GM21515 (cell line): ENCODE measurements around the gene ZNF334.

ENCODE experiments used
- ATAC-seq: cut with Tn5 transposase; IDR thresholded peaks from one replicate; pipeline ENCODE4 v1.9.1; 2021; ENCODE audit not compliant: unreplicated experiment

Gene ZNF334

DNA sequence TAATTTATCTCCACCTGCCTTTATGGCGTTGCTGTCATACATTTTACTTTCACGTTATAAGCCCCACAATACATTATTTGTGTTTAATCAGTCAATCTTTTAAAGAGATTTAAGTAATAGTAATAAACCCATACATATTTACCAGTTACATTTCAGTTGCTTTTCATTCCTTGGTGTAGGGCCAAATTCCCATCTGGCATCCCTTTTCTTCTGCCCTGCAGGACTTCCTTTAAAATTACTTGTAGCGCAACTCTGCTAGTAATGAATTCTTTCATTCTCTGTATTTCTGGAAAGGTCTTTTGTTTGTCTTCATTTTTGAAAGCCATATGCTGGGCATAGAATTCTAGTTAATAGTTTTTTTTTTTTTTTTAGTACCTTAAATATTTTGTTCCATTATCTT, 24.9 kb downstream of the ZNF334 start:
- no peak for ATAC-seq

- ATAC-seq = no peak
Measured at GRCh38 chr20:46487628-46488027, 25.7 kb downstream of the ZNF334 start.

DNA sequence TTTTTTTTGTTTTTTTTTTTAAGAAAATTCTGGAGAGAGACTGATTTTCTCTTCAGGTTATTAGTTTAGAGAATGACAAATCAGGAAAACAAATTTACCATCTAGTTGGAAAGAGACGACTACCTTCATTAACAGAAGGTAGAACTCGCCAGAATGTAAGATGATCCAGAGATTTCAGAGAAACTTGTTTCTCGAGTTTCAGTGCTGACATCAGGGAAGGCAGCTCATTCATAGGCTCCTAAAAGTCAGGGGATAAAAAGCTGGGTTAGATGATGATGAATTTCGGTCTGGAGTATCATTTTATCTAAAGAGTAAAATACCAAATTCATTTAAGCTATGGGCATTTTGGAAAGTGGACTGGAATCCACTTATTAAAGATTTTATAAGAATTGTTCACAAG, 27.9 kb downstream of the ZNF334 start:
- ATAC-seq = no peak

GRCh38 chr20:46484954-46485353, 28.4 kb downstream of the ZNF334 start:
- ATAC-seq = no peak

DNA sequence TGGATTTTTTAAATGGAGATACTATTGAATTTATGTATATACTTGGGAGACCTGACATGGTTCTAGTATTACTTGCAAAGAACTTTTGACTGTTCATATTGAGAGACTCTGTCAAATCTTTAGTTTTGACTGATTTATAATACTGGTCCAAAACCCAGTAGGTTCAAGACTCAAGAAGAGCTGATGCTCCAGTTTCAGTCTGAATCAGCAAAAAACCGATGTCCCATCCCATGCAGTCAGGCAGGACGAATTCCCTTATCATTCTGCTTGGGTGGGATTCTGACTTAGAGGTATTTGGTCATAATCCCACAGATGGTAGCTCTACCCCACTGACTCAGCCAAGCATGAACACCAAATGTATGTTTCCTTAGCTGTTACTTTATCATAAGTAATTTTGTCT, 29.5 kb downstream of the ZNF334 start:
- no peak for ATAC-seq

DNA sequence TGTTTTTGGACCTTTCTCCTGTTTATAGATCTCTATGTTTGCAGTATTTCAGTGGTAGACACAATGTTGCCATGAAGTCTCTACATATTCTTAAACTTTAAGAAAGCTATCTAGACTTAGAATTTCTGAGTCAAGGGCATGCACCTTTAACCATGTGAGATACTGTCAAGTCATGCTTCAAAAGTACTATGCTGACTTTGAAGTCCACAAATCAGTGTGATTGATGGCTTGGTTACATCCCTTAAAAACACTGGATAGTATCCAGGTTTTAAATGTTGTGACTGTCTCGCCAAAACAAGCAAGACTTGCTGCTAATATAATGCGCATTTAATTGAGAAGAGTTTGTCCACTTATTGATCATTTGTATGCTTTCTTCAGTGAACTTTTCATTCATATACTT, 30.5 kb downstream of the ZNF334 start:
- ATAC-seq = no peak

GRCh38 chr20:46477640-46478039, 35.7 kb downstream of the ZNF334 start:
- ATAC-seq = no peak

DNA sequence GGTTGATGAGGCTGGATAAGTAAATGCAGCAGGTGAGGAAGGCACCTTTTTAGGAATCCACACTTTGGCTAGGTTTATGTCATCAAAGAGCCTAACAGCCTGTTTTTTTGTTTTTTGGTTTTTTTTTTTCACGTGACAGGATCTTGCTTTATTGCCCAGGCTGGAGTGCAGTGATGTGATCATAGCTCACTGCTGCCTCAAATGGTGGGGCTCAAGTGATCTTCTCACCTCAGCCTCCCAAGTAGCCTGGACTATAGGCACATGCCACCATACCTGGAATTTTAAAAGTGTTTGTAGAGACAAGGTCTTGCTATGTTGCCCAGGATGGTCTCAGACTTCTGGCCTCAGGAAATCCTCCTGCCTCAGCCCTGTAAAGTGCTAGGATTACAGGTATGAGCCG, 36.1 kb downstream of the ZNF334 start:
- ATAC-seq = no peak

- ATAC-seq = no peak
Measured at GRCh38 chr20:46468508-46468907, 44.9 kb downstream of the ZNF334 start.

DNA sequence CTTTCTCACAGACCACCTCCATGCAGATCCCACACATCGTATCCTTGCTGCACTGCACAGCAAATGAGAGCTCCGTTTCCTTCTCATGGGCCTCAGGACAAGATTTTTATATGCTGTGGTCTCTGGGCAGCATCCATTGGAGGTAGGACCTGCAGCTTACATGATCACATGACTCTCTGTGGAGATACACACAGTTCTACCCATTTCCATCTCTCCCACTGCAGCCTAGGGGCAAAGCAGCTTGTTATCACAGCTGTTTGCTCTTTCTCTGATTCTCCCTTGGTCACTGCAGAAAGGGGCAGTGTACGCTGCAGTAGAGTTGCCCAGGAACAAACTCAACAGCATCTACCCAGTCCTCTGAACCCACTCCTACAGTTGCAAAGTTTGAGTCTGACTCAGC, 48.9 kb downstream of the ZNF334 start:
- ATAC-seq = no peak

- ATAC-seq = no peak
Measured at GRCh38 chr20:46463852-46464251, 49.5 kb downstream of the ZNF334 start.

GRCh38 chr20:46461808-46462207, 51.6 kb downstream of the ZNF334 start:
- ATAC-seq = no peak

GRCh38 chr20:46458866-46459750, 54.3 kb downstream of the ZNF334 start:
- ATAC-seq = no peak

DNA sequence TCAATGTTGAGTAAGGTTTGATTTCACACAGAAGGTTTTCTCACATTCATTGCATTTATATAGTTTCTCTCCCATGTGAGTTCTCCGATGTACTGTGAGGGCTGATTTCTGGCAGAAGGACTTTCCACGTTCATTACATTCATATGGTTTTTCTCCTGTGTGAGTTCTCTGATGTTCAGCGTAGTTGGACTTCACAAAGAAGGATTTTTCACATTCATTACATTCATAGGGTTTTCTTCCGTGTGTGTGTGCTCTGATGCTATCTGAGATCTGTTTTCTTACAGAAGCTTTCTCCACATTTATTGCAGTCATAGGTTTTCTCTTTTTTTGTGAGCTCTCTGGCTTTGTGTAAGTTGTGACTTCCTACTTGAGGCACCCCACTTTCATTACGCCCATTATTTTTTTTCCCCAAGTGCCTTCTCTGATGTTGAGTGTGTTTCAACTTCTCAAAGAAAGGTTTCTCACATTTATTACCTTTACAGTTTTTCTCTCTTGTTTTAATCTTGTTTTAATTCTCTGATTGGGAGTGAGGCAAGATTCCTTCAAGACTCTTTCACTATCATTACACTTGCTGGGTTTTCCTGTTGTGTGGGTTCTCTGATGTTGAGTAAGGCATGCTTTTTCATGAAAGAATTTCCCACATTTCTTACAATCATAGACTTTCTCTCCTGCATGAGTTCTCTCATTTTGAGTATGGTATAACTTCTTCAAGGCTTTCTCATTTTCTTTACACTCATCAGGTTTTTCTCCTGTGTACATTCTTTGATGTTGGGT, 56.9 kb downstream of the ZNF334 start:
- ATAC-seq = no peak

GRCh38 chr20:46455729-46456128, 57.6 kb downstream of the ZNF334 start:
- ATAC-seq = no peak
